K562 (cell line): ENCODE results near the gene CCNDBP1.

Experiments used
- GTF2F1 ChIP-seq: IDR thresholded peaks from 2 replicates; pipeline ENCODE4 v1.6.1; 2011; ENCODE audit warnings: low read depth, low read length, improper control_type of control experiment
- HDAC6 ChIP-seq: IDR thresholded peaks from 2 replicates; pipeline ENCODE4 v1.6.1; 2012; ENCODE audit warnings: low read depth, mild to moderate bottlenecking, control low read depth, inconsistent platforms, low read length, moderate library complexity
- IRF2 ChIP-seq: sonication (generic); formaldehyde crosslinking; IDR thresholded peaks from 2 replicates; pipeline ENCODE4 v1.8.1; 2022; ENCODE audit warnings: mild to moderate bottlenecking, missing genetic modification reagents
- MAFK ChIP-seq: IDR thresholded peaks from 2 replicates; pipeline ENCODE4 v1.6.1; 2011; ENCODE audit warnings: low read length, improper control_type of control experiment
- MEF2A ChIP-seq: IDR thresholded peaks from 2 replicates; pipeline ENCODE4 v1.6.1; 2011; ENCODE audit warnings: low read depth, mild to moderate bottlenecking, low read length, moderate library complexity; ENCODE audit not compliant: control insufficient read depth
- SNRNP70 ChIP-seq: fragments of 200-400 bp; formaldehyde crosslinking; optimal IDR thresholded peaks from 2 replicates; pipeline ENCODE3; 2017; ENCODE audit warnings: low read depth, low read length
- TAF1 ChIP-seq: IDR thresholded peaks from 2 replicates; pipeline ENCODE4 v1.6.1; 2011; ENCODE audit warnings: mild to moderate bottlenecking, low read length, moderate library complexity; ENCODE audit not compliant: insufficient read depth, control insufficient read depth, severe bottlenecking; ENCODE audit errors: extremely low read depth
- TCF3 ChIP-seq: sonication (generic); formaldehyde crosslinking; IDR thresholded peaks from 2 replicates; pipeline ENCODE4 v1.4.0; 2020; ENCODE audit warnings: mild to moderate bottlenecking, missing genetic modification reagents
- ZBTB34 ChIP-seq: fragments of 250-450 bp; sonication (Bioruptor Pico); IDR thresholded peaks from 2 replicates; pipeline ENCODE4 v1.8.0; 2021; ENCODE audit warnings: mild to moderate bottlenecking, moderate library complexity
- ZNF124 ChIP-seq: sonication (generic); formaldehyde crosslinking; IDR thresholded peaks from 2 replicates; pipeline ENCODE4 v1.8.1; 2022; ENCODE audit warnings: missing genetic modification reagents
- ZNF224 ChIP-seq: sonication (generic); formaldehyde crosslinking; IDR thresholded peaks from 2 replicates; pipeline ENCODE4 v1.8.0; 2022; ENCODE audit warnings: mild to moderate bottlenecking, missing genetic modification reagents
- ZNF280B ChIP-seq: fragments of 250-450 bp; sonication (Bioruptor Pico); IDR thresholded peaks from 2 replicates; pipeline ENCODE4 v1.5.1; 2021; ENCODE audit warnings: mild to moderate bottlenecking

- TF ChIP-seq TCF3 (CRISPR knock-in tag) (no peak), ZNF124 (CRISPR knock-in tag) (no peak), ZNF280B (CRISPR knock-in tag) (no peak), TAF1 (no peak), MAFK (no peak), IRF2 (CRISPR knock-in tag) (no peak), GTF2F1 (no peak), ZNF224 (no peak), SNRNP70 (no peak), MEF2A (no peak), ZBTB34 (CRISPR knock-in tag) (no peak), HDAC6 (no peak)
Observed at GRCh38 chr15:43243020-43243645, 57.9 kb downstream of the CCNDBP1 start.
